IMR-90 (cell line): ENCODE data around the gene TXNDC16. TPM values are rescaled to one million over a fixed set of nuclear protein-coding genes. Genes with fewer than 3 reads are reported as not detected.

Source experiments
- ATAC-seq: fragments of 200-7000 bp; cut with Tn5 transposase; 2 replicates; pipeline ENCODE4 v1.9.1; 2020; ENCODE audit warnings: low read depth, mild to moderate bottlenecking, moderate library complexity
- BruUV-seq: library from RNA; stranded (reverse); fragments of 400-500 nt; replicated peaks from 2 replicates; lab custom pipeline; 2021; lab: Mats Ljungman, UMichigan
- CTCF ChIA-PET: fragments of 300-600 bp; formaldehyde crosslinking; extraction: SDS; loops from one replicate; lab custom pipeline; 2021; ENCODE audit warnings: antibody characterized with exemption; lab: Yijun Ruan, JAX
- POLR2A ChIA-PET: fragments of 300-600 bp; sonication (Branson Sonifier 250); formaldehyde crosslinking; loops from one replicate; lab custom pipeline; 2022; ENCODE audit warnings: antibody characterized with exemption; ENCODE audit not compliant: unreplicated experiment; lab: Charles Lee
- DNase-seq: peaks from one replicate; pipeline ENCODE4 v3.0.0; 2013
- H2AFZ ChIP-seq: replicated peaks from 2 replicates; pipeline ENCODE3; 2013; ENCODE audit warnings: low read length, mild to moderate bottlenecking; ENCODE audit not compliant: poor library complexity
- H2AK5ac ChIP-seq: 2 replicates; pipeline ENCODE4 v1.6.1; 2013; ENCODE audit warnings: low read depth, low read length, inconsistent platforms
- H2AK9ac ChIP-seq: replicated peaks from 2 replicates; pipeline ENCODE3; 2013; ENCODE audit warnings: mild to moderate bottlenecking, low read depth, low read length, moderate library complexity; ENCODE audit not compliant: poor library complexity
- H2BK120ac ChIP-seq: 2 replicates; pipeline ENCODE4 v1.6.1; 2013; ENCODE audit warnings: low read depth, low read length, inconsistent platforms
- H2BK15ac ChIP-seq: 3 replicates; pipeline ENCODE4 v1.6.1; 2013; ENCODE audit warnings: low read depth, low read length, inconsistent platforms
- H2BK20ac ChIP-seq: 2 replicates; pipeline ENCODE4 v1.6.1; 2013; ENCODE audit warnings: low read depth, mild to moderate bottlenecking, inconsistent platforms, low read length, moderate library complexity
- H2BK5ac ChIP-seq: 2 replicates; pipeline ENCODE4 v1.6.1; 2013; ENCODE audit warnings: mild to moderate bottlenecking, low read depth, low read length, inconsistent platforms; ENCODE audit not compliant: poor library complexity, severe bottlenecking
- H3K14ac ChIP-seq: replicated peaks from 2 replicates; pipeline ENCODE4 v1.6.1; 2013; ENCODE audit warnings: low read depth, low read length, inconsistent platforms
- H3K18ac ChIP-seq: 2 replicates; pipeline ENCODE4 v1.6.1; 2013; ENCODE audit warnings: low read depth, low read length, control low read depth
- H3K23ac ChIP-seq: 2 replicates; pipeline ENCODE4 v1.6.1; 2013; ENCODE audit warnings: low read depth, low read length, inconsistent platforms
- H3K27ac ChIP-seq: 2 replicates; pipeline ENCODE4 v1.5.1; 2013; ENCODE audit warnings: mild to moderate bottlenecking, control low read depth, low read length; ENCODE audit not compliant: insufficient read depth
- H3K27me3 ChIP-seq: 2 replicates; pipeline ENCODE4 v1.6.1; 2013; ENCODE audit warnings: low read length; ENCODE audit not compliant: control insufficient read depth, insufficient read depth
- H3K36me3 ChIP-seq: 2 replicates; pipeline ENCODE4 v1.6.1; 2013; ENCODE audit warnings: low read length, mixed read lengths; ENCODE audit not compliant: control insufficient read depth, insufficient read depth
- H3K4ac ChIP-seq: 2 replicates; pipeline ENCODE4 v1.6.1; 2013; ENCODE audit warnings: low read depth, low read length, inconsistent platforms
- H3K4me1 ChIP-seq: 2 replicates; pipeline ENCODE4 v1.6.1; 2013; ENCODE audit warnings: low read length, mixed read lengths; ENCODE audit not compliant: control insufficient read depth, insufficient read depth
- H3K4me2 ChIP-seq: 2 replicates; pipeline ENCODE4 v1.6.1; 2013; ENCODE audit warnings: low read depth, mild to moderate bottlenecking, control low read depth, low read length, moderate library complexity
- H3K4me3 ChIP-seq: 2 replicates; pipeline ENCODE4 v1.5.1; 2013; ENCODE audit warnings: low read depth, mild to moderate bottlenecking, control low read depth, low read length, moderate library complexity; ENCODE audit not compliant: insufficient read depth
- H3K56ac ChIP-seq: 2 replicates; pipeline ENCODE4 v1.6.1; 2013; ENCODE audit warnings: low read length, inconsistent platforms; ENCODE audit not compliant: insufficient read depth; ENCODE audit errors: extremely low read depth
- H3K79me1 ChIP-seq, 2 experiments: 2 replicates each; pipeline ENCODE4 v1.6.1; 2013; ENCODE audit warnings: low read length in 2 of 2, inconsistent platforms in 1 of 2, low read depth in 1 of 2
- H3K9ac ChIP-seq: 2 replicates; pipeline ENCODE4 v1.6.1; 2013; ENCODE audit warnings: low read depth, low read length, control low read depth
- H3K9me1 ChIP-seq: 2 replicates; pipeline ENCODE4 v1.6.1; 2013; ENCODE audit warnings: low read length, inconsistent platforms; ENCODE audit not compliant: insufficient read depth
- H3K9me3 ChIP-seq: 2 replicates; pipeline ENCODE4 v1.6.1; 2013; ENCODE audit warnings: low read length; ENCODE audit not compliant: control insufficient read depth, insufficient read depth
- H4K20me1 ChIP-seq: 2 replicates; pipeline ENCODE4 v1.6.1; 2013; ENCODE audit warnings: low read length, inconsistent platforms; ENCODE audit not compliant: insufficient read depth
- H4K5ac ChIP-seq: 2 replicates; pipeline ENCODE4 v1.6.1; 2013; ENCODE audit warnings: mild to moderate bottlenecking, low read depth, low read length, control low read depth
- H4K8ac ChIP-seq, 2 experiments: 2 replicates each; pipeline ENCODE4 v1.6.1; 2013; ENCODE audit warnings: low read depth in 2 of 2, low read length in 2 of 2, control low read depth in 1 of 2, inconsistent platforms in 1 of 2
- H4K91ac ChIP-seq: 2 replicates; pipeline ENCODE4 v1.6.1; 2013; ENCODE audit warnings: low read depth, low read length, inconsistent platforms; ENCODE audit not compliant: insufficient read depth
- BHLHE40 ChIP-seq: fragments of 150-350 bp; IDR thresholded peaks from 2 replicates; pipeline ENCODE4 v1.6.1; 2016; ENCODE audit warnings: mild to moderate bottlenecking, low read depth, low read length
- CEBPB ChIP-seq: IDR thresholded peaks from 2 replicates; pipeline ENCODE4 v1.6.1; 2012; ENCODE audit warnings: low read depth, low read length, improper control_type of control experiment
- CHD1 ChIP-seq: IDR thresholded peaks from 2 replicates; pipeline ENCODE4 v1.6.1; 2012; ENCODE audit warnings: low read depth, low read length, improper control_type of control experiment
- CTCF ChIP-seq: conservative IDR thresholded peaks from 2 replicates; pipeline ENCODE4 v1.5.1; 2012; ENCODE audit warnings: mild to moderate bottlenecking, low read depth, low read length, improper control_type of control experiment
- ELK1 ChIP-seq: fragments of 150-350 bp; IDR thresholded peaks from 2 replicates; pipeline ENCODE4 v1.6.1; 2016; ENCODE audit warnings: low read depth, mild to moderate bottlenecking, low read length, moderate library complexity, borderline replicate concordance
- MAZ ChIP-seq: IDR thresholded peaks from 2 replicates; pipeline ENCODE4 v1.6.1; 2012; ENCODE audit warnings: low read depth, mild to moderate bottlenecking, low read length, improper control_type of control experiment, moderate library complexity, borderline replicate concordance
- MXI1 ChIP-seq: IDR thresholded peaks from 2 replicates; pipeline ENCODE4 v1.6.1; 2012; ENCODE audit warnings: low read depth, mild to moderate bottlenecking, low read length, moderate library complexity, borderline replicate concordance
- RAD21 ChIP-seq: IDR thresholded peaks from 2 replicates; pipeline ENCODE4 v1.6.1; 2012; ENCODE audit warnings: low read length, improper control_type of control experiment
- RCOR1 ChIP-seq: IDR thresholded peaks from 2 replicates; pipeline ENCODE4 v1.6.1; 2012; ENCODE audit warnings: mild to moderate bottlenecking, low read length, improper control_type of control experiment; ENCODE audit not compliant: insufficient replicate concordance
- SMC3 ChIP-seq: fragments of 150-350 bp; IDR thresholded peaks from 2 replicates; pipeline ENCODE4 v1.6.1; 2016; ENCODE audit warnings: low read depth, mild to moderate bottlenecking, antibody characterized with exemption, low read length, moderate library complexity
- WGBS, 2 experiments: methylation state at CpG; one replicate each; pipeline versions ENCODE4 v1.1.5 to v1.1.7; 2013; ENCODE audit warnings: missing lambda C conversion rate in 2 of 2; ENCODE audit not compliant: insufficient read length in 1 of 2; ENCODE audit errors: extremely low coverage in 2 of 2; 5-methylcytosine and 5-hydroxymethylcytosine counted together
- dilution Hi-C: fragments of 300-500 bp; cut with HindIII; formaldehyde crosslinking; loops from one replicate; pipeline ENCODE4 v1.14.3; 2018; ENCODE audit warnings: low sequenced_read_pairs; ENCODE audit not compliant: unreplicated experiment
- in situ Hi-C: fragments of 300-500 bp; cut with MboI; formaldehyde crosslinking; loops from 3 replicates; pipeline ENCODE4 v1.14.3; 2019; ENCODE audit warnings: low sequenced_read_pairs, inconsistent platforms, mixed read lengths
- intact Hi-C: fragments of 100-400 bp; cut with micrococcal nuclease; formaldehyde crosslinking; loops from 2 replicates; pipeline ENCODE4 v1.10.0; 2022
- polyA plus RNA-seq, 3 experiments: library from polyadenylated mRNA; depleted of rRNA; stranded (reverse); fragments of >200 nt; gene quantifications; 2 replicates each; pipeline ENCODE4 v1.2.3, GENCODE V29; 2012; ENCODE audit warnings: low replicate concordance in 1 of 3
- total RNA-seq: library from RNA; depleted of rRNA; stranded (reverse); fragments of >200 nt; gene quantifications from 2 replicates; pipeline ENCODE4 v1.2.3, GENCODE V29; 2012

TXNDC16 gene
- total and polyA plus RNA-seq, 2 of the 4 experiments (the other 2 are of a cell fraction) = 1.4 TPM

DNA sequence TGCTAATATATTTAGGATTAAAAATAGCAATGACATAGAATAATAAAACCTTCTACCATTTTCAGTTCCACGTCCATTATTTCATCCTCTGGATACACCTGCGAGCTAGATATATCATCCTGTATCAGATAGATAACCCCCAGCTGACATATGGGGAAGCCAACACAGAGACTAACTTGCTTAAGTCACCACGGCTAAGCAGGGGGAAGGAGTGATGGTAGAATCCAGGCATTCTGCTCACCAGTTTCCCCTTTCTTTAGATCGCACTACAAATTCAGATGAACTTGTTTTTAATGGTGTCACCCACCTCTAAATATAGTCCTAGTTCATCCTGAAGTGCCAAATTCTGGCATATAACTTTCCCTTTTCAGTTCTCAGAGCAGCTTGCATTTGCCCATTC, 110.1 kb downstream of the TXNDC16 start:
- no peak overlapping the region for H4K5ac ChIP-seq
- no peaks in the 10 kb centered on the region for H3K36me3 ChIP-seq
- no peak overlapping the region for H3K9ac ChIP-seq
- no peak overlapping the region for H2BK15ac ChIP-seq
- H4K91ac ChIP-seq = no peak overlapping the region
- no peak overlapping the region for H3K4me3 ChIP-seq
- in situ Hi-C loops = no loop called here
- no peak overlapping the region for H3K4ac ChIP-seq
- no peaks in the 10 kb centered on the region for H3K79me1 ChIP-seq
- ChIA-PET CTCF (interaction anchor here (1.3 kb wide), 1 partner anchor 20 kb away, joined by 6 read pairs; no protein-coding TSS in a partner anchor), POLR2A (no interaction called here)
- H2AFZ ChIP-seq = no peak overlapping the region
- H3K27me3 ChIP-seq = no peaks in the 10 kb centered on the region
- no peak overlapping the region for H2AK9ac ChIP-seq
- no peak overlapping the region for H2AK5ac ChIP-seq
- DNase-seq (no peak), ATAC-seq (no peak)
- no TSS peak for BruUV-seq
- no peak overlapping the region for H2BK5ac ChIP-seq
- H3K14ac ChIP-seq = no peak overlapping the region
- no peak overlapping the region for H2BK120ac ChIP-seq
- H2BK20ac ChIP-seq = no peak overlapping the region
- H3K23ac ChIP-seq = no peak overlapping the region
- no peak overlapping the region for H3K18ac ChIP-seq
- no peak overlapping the region for H3K27ac ChIP-seq
- H4K20me1 ChIP-seq = no peaks in the 10 kb centered on the region
- H3K9me1 ChIP-seq = no peaks in the 10 kb centered on the region
- TF ChIP-seq ELK1 (no peak), SMC3 (no peak), RAD21 (no peak), CTCF (no peak), CHD1 (no peak), BHLHE40 (no peak), RCOR1 (no peak), CEBPB (no peak), MAZ (no peak), MXI1 (no peak)
- intact Hi-C loops = no loop called here
- no peaks in the 10 kb centered on the region for H3K9me3 ChIP-seq
- H3K4me1 ChIP-seq = no peaks in the 10 kb centered on the region
- H3K56ac ChIP-seq = no peak overlapping the region
- no peak overlapping the region for H4K8ac ChIP-seq
- dilution Hi-C loops = no loop called here
- no CpG with 5 or more reads among the region's 4 CpGs for WGBS, 2 experiments
- no peak overlapping the region for H3K4me2 ChIP-seq
